ENCODE data around the gene SLC35F1.

SLC35F1 gene

DNA sequence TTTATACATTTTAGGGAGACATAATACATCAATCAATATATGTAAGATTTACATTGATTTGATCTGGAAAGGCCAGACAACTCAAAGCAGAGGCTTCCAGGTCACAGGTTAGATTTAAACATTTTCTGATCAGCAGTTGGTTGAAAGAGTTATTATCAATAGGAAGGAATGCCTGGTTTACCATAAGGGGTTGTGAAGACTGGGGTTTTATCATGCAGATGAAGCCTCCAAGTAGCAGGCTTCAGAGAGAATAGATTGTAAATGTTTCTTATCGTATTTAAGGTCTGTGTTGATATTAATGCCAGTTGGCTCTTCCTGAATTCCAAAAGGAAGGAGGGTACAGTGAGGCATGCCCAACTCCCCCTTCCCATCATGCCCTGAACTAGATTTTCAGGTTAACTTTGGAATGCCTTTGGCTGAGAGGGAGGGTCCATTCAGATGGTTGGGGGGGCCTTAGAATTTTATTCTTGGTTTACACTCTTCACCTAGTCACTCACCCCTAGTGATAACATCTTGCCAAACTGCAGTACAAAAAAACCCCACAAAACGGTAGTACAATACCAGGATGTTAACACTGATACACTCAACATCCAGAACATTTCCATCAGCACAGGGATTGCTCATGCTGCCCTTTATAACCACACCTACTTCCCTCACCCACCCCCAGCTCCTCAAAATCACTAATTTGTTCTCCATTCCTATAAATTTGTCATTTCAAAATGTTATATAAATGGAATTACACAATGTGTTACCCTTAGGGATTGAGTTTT, 381.5 kb downstream of the SLC35F1 start:
- DNase-seq = no peak

DNA sequence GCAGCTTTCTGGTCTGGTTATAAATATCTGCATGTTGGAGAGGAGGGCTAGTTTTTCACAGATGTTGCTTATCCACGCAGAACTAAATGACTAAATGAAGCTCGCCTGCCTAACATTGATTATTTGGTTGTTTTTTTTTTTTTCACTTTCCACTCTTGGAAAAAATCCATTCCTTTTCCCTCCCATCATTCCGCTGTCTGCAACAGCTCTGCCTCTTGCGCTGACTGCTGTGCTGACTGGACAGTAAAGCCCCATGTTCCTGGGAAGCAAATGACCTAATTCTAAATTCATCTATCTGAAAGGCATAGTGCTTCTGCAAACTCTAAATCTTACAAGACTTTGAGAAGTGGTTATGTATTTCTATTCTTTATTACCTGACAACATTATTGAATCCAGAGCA, 385.5 kb downstream of the SLC35F1 start:
- no peak for DNase-seq

DNA sequence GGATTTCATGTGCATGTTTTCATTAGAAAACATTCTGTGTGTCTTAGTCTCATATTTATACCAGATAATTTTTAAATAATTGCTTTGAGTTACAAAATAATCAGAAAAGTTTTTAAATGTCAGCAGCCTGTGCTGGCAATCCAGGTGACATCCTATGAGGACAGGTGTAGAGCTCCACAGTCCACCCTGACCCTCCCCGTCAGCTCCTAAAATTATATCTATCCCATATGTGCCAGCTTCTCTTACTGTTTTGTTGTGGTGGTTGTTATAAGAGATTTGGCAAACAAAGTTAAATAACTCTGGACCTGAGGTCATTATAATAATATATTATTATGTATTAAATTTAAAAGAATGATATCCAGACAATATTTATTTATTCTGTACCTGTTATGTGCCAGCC, 387.8 kb downstream of the SLC35F1 start:
- no peak for DNase-seq

DNA sequence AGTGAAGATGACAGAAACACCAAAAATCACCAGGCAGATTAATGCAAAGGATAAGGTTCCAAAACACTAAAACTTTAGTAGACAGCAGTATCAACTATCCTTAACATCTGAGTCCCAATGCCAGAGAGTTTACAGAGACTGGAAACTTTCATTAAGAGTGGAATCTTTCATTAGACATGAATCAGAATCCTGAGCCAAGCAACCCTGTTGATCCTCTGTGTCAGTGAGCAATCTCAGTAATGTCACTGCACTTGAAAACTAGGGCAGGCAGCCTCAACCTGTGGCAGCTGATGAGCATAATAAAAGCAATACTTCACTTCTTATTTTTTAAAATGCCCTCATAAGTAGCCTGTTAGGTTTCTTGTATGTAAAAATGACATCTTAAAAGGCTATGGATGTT, 388.3 kb downstream of the SLC35F1 start:
- DNase-seq = no peak

DNA sequence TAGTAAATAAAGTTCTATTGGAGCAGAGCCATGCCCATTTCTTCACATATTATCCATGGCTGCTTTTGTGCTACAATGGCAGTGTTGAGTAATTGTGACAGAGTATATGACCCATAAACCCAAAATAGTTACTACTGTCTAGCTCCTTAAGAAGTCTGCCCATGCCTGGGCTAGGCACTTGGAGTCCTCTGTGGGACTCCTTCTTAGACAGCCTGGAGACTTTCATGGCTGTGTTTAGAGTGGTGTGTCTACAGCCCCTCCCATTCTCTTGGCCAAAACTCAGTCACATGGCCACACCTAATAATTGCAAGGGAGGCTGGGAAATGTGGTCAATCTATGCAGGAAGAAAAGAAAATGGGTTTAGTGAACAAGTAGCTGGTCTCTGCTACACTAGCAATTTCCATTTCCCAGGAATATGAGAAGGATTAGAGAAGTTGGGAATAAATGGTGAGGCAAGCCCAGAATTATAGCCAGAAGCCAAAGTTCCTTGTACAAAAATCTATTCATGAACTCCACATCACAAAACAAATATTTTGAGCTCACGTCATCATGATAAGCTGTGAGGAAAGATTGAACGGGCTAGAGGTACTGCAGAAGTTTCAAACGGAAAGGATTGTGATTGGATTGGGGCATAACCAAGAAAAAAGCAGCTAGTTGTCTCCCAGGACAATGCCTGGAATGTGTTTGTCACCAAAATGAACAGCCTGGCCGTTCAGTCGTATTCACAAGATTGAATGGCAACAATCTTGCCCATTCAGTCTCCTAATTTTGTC, 389.3 kb downstream of the SLC35F1 start:
- DNase-seq = no peak

DNA sequence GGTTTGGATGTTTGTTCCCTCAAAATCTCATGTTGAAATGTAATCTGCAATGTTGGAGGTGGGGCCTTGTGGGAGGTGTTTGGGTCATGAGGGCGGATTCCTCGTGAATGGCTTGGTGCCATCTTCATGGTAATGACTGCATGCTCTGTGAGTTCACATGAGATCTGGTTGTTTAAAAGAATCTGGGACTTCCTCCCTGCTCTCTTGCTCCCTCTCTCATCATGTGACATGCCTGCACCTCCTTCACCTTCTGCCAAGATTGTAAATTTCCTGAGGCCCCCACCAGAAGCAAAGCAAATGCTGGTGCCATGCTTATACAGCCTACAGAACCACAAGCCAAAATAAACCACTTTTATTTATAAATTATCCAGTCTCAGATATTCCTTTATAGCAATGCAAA, 390.8 kb downstream of the SLC35F1 start:
- no peak for DNase-seq

DNA sequence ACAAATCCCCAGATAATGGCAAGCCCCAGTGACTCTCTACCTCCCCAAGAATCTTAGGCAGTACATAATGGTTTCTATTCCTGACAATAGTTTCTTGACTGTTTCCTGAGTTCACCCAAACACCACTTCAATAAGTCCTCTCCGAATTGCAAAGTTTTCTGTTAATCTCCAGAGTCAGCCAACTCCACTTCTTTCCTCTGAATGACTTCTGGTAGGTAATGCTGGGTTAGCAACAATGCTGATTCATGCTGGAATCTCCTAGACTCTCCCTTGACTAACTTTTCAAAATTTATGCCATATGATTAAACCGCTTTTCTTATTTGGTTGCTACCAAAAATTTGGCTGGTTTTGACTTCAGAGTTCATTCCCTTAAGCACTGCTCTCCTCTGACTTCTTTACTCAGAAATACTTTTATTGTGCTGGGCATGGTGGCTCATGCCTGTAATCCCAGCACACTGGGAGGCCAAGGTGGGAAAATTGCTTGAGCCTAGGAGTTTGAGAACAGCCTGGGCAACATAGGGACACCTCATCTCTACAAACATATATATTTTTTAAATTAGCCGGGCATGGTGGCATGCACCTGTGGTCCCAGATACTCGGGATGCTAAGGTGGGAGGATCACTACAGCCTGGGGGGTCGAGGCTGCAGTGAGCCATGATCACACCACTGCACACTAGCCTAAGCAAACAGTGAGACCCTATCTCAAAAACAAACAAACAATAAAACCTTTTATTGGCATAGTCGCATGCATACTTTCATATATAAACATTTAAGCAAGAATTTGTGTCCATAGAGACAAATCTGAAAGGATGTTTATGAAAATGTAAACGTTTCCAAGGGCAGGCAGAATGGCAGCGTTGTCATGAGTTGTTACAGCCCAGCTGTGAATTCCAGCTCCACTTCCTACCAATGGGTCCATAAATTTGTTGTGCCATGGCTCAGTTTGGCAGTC, 391.7 kb downstream of the SLC35F1 start:
- no peak for DNase-seq

DNA sequence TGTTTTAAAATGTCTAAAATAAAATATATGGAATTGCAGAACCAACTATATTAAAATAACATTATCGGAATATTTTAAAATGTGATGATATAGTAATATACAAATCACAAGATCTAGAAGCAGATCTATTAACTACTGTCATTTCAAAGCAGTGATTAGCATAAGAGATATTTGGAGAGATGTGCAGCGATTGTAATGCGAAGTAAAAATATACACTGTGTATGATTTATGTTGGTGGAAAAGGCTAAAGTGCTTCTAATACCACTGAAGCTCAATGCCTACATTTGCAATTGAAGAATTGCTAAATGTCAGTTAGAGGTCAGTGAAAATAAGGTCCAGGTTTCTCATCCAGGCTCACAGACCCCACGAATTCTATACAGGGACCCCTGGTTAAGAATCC, 392.4 kb downstream of the SLC35F1 start:
- no peak for DNase-seq

DNA sequence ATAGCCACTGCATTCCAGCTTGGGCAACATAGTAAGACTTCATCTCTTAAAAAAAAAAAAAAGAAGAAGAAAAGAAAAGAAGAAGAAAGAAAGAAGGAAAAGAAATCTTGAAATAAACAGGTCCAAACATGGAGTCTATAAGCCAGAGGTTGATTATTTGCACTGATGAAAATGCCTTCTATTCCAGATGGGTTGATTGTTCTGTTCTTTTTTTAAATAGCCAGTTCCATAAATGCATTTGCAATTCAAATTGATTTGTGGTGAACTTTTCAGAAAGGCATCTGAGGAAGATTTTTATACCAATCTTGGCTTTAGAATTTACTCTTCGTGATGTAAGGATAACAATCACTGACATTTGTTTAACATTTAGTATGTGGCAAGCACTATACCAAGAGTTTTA, 397.3 kb downstream of the SLC35F1 start:
- no peak for DNase-seq

DNA sequence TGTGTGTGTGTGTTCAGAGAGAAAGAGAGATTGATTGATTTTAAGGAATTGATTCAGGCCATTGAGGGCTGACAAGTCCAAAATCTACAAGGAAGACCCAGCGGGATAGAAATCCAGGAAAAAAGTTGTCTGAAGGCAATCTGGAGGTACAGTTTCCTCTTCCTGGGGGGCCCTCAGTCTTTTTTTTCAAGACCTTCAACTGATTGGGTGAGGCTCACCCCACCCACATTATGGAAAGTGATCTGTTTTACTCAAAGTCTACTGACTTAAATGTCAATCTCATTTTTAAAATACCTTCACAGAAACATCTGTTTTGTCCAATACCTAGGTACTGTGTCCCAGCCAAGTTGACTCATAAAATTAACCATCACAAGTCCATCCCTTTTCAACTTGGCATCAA, 398.0 kb downstream of the SLC35F1 start:
- DNase-seq = no peak

DNA sequence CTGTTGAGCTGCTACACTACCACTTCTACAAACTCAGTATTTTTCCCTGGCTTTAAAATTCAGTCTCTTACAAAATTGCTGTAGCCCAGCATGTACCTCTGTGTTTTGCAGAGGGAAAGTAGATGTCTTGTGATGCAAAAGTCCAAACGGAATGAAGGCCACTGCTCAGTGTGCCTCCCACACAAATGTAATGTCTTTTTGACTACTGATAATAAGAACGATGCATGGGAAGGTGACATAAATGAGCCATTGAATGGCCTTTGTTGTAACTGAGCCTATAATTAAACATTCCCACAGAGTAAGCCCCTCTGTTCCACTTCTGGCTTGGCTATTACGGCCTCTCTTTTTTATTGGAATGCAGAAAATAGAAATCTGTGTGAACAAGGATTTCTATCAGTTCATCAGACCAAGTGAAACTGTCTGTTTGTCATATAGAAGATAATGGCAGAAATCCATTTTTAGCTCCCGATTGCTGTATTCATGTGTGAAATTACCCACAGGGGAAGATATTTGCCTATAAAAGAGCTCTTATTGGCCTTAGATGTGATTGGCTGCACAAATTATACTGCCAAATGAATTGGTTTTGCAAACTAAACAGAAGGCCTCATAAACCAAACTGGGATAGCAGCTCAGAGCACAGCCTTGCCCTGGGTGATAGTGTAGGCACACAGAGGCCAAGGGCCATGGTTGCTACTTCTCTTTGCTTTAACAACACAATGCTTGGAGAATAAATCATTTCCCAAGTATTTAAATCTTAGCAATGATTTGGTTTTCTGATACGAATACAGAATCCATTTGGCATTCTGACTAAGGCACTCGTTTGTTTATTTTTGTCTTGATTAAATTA, 399.6 kb downstream of the SLC35F1 start:
- DNase-seq = no peak

DNA sequence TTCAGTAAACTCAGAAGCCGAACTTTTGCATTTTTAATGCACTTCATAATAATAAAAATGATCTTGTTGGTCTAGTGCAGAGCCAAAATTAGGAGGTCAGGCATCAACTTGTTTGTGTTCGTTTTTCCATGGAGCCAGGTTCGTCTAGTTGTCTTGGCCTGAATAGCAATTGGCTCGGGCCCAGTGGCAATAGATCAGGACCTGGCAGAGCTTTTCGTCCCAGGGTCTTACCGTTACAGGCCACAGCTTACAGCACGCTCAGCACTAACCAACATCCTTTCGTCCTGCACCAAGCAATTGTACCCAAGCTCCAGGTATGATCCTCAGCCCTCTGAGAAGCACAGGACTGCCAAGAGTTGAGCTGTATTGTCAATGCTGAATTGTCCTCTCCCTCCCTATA, 400.5 kb downstream of the SLC35F1 start:
- DNase-seq = no peak

DNA sequence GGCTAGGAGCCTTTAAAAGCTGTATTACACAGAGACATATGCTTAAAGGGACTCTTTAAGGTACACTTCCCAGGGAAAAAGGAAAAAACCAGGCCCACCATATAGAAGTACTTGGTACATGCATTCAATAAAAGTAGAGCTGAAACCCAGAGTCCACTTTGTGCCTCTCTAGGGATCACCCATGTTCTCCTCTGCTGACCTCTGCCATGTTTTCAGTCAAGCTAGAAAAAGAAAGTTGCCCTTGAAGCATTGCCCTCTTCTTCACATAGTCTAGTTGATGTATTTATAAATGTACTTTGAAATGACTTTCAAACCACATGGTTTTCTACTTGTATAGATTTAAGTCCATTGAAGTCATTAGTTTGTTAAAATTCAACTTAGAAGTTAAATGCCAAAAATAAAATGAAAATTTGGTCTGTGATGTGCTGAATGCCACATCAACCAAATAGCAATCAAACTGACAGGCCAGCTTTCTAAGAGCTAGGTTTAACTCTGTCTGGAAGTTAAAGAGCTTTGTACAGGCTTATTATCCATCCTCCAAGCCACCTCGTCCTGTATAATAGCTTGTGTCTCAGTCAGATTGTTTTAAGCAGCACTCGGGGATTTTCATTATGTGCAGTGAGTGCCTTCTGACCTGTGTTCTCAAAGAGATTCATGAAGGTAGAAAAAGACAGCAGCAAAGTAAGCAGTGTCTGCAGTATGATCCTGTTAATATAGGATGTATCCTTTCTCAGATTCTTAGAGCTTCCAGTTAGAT, 402.5 kb downstream of the SLC35F1 start:
- no peak for DNase-seq

DNA sequence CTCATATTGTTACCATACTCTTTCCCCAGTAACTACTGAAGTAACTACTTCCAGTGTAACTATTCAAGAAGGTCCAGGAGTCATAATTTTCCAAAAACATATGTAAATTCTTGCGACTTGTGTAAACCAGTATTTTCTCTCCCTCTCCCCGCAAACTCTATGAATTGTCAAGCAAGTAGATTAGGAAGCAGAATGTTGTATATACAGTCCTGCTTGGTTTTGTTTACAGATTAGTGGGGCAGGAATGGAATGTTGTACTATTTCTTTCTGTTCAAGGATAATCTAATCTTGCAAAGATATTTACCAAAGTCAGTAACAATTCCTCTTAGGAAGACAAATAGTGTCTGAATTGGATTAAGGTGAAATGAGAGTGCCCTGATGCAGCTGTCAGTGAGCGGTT, 406.1 kb downstream of the SLC35F1 start:
- no peak for DNase-seq

DNA sequence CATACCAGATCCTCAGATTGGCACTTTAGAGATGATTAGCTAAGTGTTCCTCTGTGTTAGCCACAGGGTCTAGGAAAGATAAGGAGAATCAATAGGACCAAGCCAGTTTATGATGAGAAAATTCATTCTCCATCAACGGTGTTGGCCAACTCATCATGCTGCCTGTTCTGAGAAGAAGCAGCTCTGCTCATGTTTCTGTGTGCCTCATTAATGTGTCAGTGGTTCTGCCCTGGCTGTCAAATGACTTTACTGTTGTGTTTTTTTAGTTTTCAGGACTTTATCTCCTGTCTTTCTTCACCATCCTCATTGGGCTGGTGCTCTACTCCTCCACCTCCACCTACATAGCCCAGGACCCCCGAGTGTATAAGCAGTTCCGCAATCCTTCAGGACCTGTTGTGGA, 406.7 kb downstream of the SLC35F1 start:
- DNase-seq = no peak

DNA sequence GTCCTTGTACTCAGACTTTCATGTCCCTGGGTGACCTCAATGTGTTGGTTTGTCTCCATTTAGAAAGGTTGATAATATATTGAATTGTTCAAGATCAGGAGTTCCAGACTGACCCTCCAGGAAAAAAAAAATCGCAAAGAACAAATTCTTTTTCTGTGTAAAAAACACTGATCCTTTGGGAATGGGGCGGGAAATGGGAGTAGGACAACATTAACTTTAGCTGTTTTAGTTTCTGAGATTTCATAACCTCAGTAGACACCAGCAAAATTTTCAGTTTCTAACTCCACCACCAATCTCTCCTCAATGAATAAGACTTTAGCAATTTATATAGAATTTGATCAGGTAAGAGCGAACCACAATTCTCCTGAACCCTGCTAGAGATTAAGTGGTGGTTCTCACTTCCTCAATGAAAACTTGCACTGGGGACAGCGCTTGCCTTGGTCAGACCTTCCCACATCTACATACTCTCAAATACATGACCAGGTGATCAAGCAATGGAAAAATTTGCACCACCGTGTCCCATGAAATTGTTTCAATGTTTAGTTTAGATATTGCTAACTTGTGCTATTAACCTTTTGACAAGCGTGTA, 409.8 kb downstream of the SLC35F1 start:
- no peak for DNase-seq

DNA sequence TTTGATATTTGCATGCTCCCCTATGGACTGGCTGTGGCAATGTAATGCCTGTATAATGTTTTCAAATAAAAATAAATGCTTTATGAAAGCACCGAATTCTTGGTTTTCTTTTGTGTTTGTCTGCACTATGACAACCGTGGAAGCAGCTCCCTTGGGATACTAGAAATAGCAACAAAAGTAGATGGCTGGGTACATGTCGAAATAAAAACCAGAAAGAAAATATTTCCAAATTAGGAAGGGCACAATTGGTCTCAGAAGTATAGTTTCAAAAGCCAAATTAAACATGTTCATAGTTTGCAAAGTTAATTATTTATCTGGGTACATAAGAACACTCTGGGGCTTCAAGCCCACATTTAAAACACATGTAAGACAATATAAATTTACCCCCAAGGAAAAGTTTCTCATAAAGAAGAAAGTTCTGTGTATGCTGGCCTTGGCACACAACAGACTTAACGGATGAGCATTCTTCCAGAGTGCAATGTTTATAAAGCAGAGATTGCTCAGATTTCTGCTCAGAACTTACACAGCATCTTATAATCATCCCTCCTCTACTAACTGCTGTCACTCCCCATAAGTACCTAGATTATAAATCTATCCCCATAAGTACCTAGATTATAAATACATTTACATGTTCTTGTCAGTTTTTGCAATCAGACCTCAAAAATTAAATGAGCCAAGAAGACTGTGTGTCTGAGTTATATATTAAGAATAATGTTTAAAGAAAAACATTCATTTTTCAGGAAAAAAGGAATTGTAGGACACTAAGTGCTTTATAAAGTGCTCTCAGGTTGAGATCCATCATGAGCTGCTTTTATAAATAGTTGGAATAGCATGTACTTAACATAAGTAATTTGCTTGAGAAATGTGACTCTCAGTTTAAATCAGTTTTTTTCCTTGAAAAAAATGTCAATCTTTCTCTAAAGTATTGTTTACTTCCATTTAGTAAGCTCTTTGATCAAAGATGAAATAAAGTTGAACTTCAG, 410.8 kb downstream of the SLC35F1 start:
- DNase-seq = no peak

DNA sequence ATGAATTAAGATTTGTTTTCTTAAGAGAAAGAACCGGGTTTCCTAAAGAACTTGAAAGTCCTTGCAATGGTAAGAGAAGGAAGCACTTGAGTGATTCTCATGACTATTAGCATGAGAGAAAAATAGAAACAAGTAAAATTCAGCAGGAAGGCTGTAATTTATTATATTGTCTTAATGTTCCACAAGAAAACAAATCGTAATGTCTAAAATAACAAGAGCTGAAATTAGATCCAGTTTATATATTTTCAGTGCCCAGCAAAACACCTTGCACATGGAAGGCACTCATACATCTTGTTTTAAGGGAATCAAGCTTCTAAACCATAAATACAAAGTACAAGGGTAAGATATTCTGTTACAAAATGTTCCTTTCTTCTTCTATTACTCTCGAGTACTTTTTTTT, 411.6 kb downstream of the SLC35F1 start:
- no peak for DNase-seq

DNA sequence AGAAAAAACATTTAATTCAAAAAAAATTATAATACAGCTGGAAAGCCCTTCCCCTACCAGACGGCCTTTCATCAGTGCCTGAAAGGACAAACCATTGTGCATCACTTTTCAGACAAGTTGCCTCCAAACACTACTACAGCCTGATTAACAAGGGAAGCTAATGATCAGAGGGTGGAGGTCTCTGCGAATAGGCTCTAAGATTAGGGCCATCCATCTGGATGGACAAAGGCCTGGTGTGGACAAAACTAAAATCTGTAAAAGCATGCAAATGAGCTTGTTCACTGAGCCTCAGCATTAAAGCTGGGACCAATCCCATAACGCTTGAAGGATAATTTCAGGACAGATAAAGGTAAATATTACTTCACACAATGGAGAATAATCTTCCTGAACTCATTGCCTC, 412.4 kb downstream of the SLC35F1 start:
- no peak for DNase-seq
